IMR-90 (cell line): ENCODE measurements around the gene ARL4A. TPM values are rescaled to one million over a fixed set of nuclear protein-coding genes. Genes with fewer than 3 reads are reported as not detected.

Experiments used
- ATAC-seq: fragments of 200-7000 bp; cut with Tn5 transposase; 2 replicates; pipeline ENCODE4 v1.9.1; 2020; ENCODE audit warnings: low read depth, mild to moderate bottlenecking, moderate library complexity
- BruUV-seq: library from RNA; stranded (reverse); fragments of 400-500 nt; replicated peaks from 2 replicates; lab custom pipeline; 2021; lab: Mats Ljungman, UMichigan
- CTCF ChIA-PET: fragments of 300-600 bp; formaldehyde crosslinking; extraction: SDS; loops from one replicate; lab custom pipeline; 2021; ENCODE audit warnings: antibody characterized with exemption; lab: Yijun Ruan, JAX
- POLR2A ChIA-PET: fragments of 300-600 bp; sonication (Branson Sonifier 250); formaldehyde crosslinking; loops from one replicate; lab custom pipeline; 2022; ENCODE audit warnings: antibody characterized with exemption; ENCODE audit not compliant: unreplicated experiment; lab: Charles Lee
- DNase-seq: peaks from one replicate; pipeline ENCODE4 v3.0.0; 2013
- H2AFZ ChIP-seq: replicated peaks from 2 replicates; pipeline ENCODE3; 2013; ENCODE audit warnings: low read length, mild to moderate bottlenecking; ENCODE audit not compliant: poor library complexity
- H2AK5ac ChIP-seq: 2 replicates; pipeline ENCODE4 v1.6.1; 2013; ENCODE audit warnings: low read depth, low read length, inconsistent platforms
- H2AK9ac ChIP-seq: replicated peaks from 2 replicates; pipeline ENCODE3; 2013; ENCODE audit warnings: mild to moderate bottlenecking, low read depth, low read length, moderate library complexity; ENCODE audit not compliant: poor library complexity
- H2BK120ac ChIP-seq: 2 replicates; pipeline ENCODE4 v1.6.1; 2013; ENCODE audit warnings: low read depth, low read length, inconsistent platforms
- H2BK15ac ChIP-seq: 3 replicates; pipeline ENCODE4 v1.6.1; 2013; ENCODE audit warnings: low read depth, low read length, inconsistent platforms
- H2BK20ac ChIP-seq: 2 replicates; pipeline ENCODE4 v1.6.1; 2013; ENCODE audit warnings: low read depth, mild to moderate bottlenecking, inconsistent platforms, low read length, moderate library complexity
- H2BK5ac ChIP-seq: 2 replicates; pipeline ENCODE4 v1.6.1; 2013; ENCODE audit warnings: mild to moderate bottlenecking, low read depth, low read length, inconsistent platforms; ENCODE audit not compliant: poor library complexity, severe bottlenecking
- H3K14ac ChIP-seq: replicated peaks from 2 replicates; pipeline ENCODE4 v1.6.1; 2013; ENCODE audit warnings: low read depth, low read length, inconsistent platforms
- H3K18ac ChIP-seq: 2 replicates; pipeline ENCODE4 v1.6.1; 2013; ENCODE audit warnings: low read depth, low read length, control low read depth
- H3K23ac ChIP-seq: 2 replicates; pipeline ENCODE4 v1.6.1; 2013; ENCODE audit warnings: low read depth, low read length, inconsistent platforms
- H3K27ac ChIP-seq: 2 replicates; pipeline ENCODE4 v1.5.1; 2013; ENCODE audit warnings: mild to moderate bottlenecking, control low read depth, low read length; ENCODE audit not compliant: insufficient read depth
- H3K27me3 ChIP-seq: 2 replicates; pipeline ENCODE4 v1.6.1; 2013; ENCODE audit warnings: low read length; ENCODE audit not compliant: control insufficient read depth, insufficient read depth
- H3K36me3 ChIP-seq: 2 replicates; pipeline ENCODE4 v1.6.1; 2013; ENCODE audit warnings: low read length, mixed read lengths; ENCODE audit not compliant: control insufficient read depth, insufficient read depth
- H3K4ac ChIP-seq: 2 replicates; pipeline ENCODE4 v1.6.1; 2013; ENCODE audit warnings: low read depth, low read length, inconsistent platforms
- H3K4me1 ChIP-seq: 2 replicates; pipeline ENCODE4 v1.6.1; 2013; ENCODE audit warnings: low read length, mixed read lengths; ENCODE audit not compliant: control insufficient read depth, insufficient read depth
- H3K4me2 ChIP-seq: 2 replicates; pipeline ENCODE4 v1.6.1; 2013; ENCODE audit warnings: low read depth, mild to moderate bottlenecking, control low read depth, low read length, moderate library complexity
- H3K4me3 ChIP-seq: 2 replicates; pipeline ENCODE4 v1.5.1; 2013; ENCODE audit warnings: low read depth, mild to moderate bottlenecking, control low read depth, low read length, moderate library complexity; ENCODE audit not compliant: insufficient read depth
- H3K56ac ChIP-seq: 2 replicates; pipeline ENCODE4 v1.6.1; 2013; ENCODE audit warnings: low read length, inconsistent platforms; ENCODE audit not compliant: insufficient read depth; ENCODE audit errors: extremely low read depth
- H3K79me1 ChIP-seq, 2 experiments: 2 replicates each; pipeline ENCODE4 v1.6.1; 2013; ENCODE audit warnings: low read length in 2 of 2, inconsistent platforms in 1 of 2, low read depth in 1 of 2
- H3K9ac ChIP-seq: 2 replicates; pipeline ENCODE4 v1.6.1; 2013; ENCODE audit warnings: low read depth, low read length, control low read depth
- H3K9me1 ChIP-seq: 2 replicates; pipeline ENCODE4 v1.6.1; 2013; ENCODE audit warnings: low read length, inconsistent platforms; ENCODE audit not compliant: insufficient read depth
- H3K9me3 ChIP-seq: 2 replicates; pipeline ENCODE4 v1.6.1; 2013; ENCODE audit warnings: low read length; ENCODE audit not compliant: control insufficient read depth, insufficient read depth
- H4K20me1 ChIP-seq: 2 replicates; pipeline ENCODE4 v1.6.1; 2013; ENCODE audit warnings: low read length, inconsistent platforms; ENCODE audit not compliant: insufficient read depth
- H4K5ac ChIP-seq: 2 replicates; pipeline ENCODE4 v1.6.1; 2013; ENCODE audit warnings: mild to moderate bottlenecking, low read depth, low read length, control low read depth
- H4K8ac ChIP-seq, 2 experiments: 2 replicates each; pipeline ENCODE4 v1.6.1; 2013; ENCODE audit warnings: low read depth in 2 of 2, low read length in 2 of 2, control low read depth in 1 of 2, inconsistent platforms in 1 of 2
- H4K91ac ChIP-seq: 2 replicates; pipeline ENCODE4 v1.6.1; 2013; ENCODE audit warnings: low read depth, low read length, inconsistent platforms; ENCODE audit not compliant: insufficient read depth
- BHLHE40 ChIP-seq: fragments of 150-350 bp; IDR thresholded peaks from 2 replicates; pipeline ENCODE4 v1.6.1; 2016; ENCODE audit warnings: mild to moderate bottlenecking, low read depth, low read length
- CEBPB ChIP-seq: IDR thresholded peaks from 2 replicates; pipeline ENCODE4 v1.6.1; 2012; ENCODE audit warnings: low read depth, low read length, improper control_type of control experiment
- MAFK ChIP-seq: IDR thresholded peaks from 2 replicates; pipeline ENCODE4 v1.6.1; 2012; ENCODE audit warnings: low read depth, low read length, improper control_type of control experiment
- MAZ ChIP-seq: IDR thresholded peaks from 2 replicates; pipeline ENCODE4 v1.6.1; 2012; ENCODE audit warnings: low read depth, mild to moderate bottlenecking, low read length, improper control_type of control experiment, moderate library complexity, borderline replicate concordance
- MXI1 ChIP-seq: IDR thresholded peaks from 2 replicates; pipeline ENCODE4 v1.6.1; 2012; ENCODE audit warnings: low read depth, mild to moderate bottlenecking, low read length, moderate library complexity, borderline replicate concordance
- NFE2L2 ChIP-seq: fragments of 150-350 bp; IDR thresholded peaks from 2 replicates; pipeline ENCODE4 v1.6.1; 2016; ENCODE audit warnings: low read depth, mild to moderate bottlenecking, low read length
- POLR2A ChIP-seq: IDR thresholded peaks from 2 replicates; pipeline ENCODE4 v1.6.1; 2012; ENCODE audit warnings: mild to moderate bottlenecking, low read depth, low read length
- RCOR1 ChIP-seq: IDR thresholded peaks from 2 replicates; pipeline ENCODE4 v1.6.1; 2012; ENCODE audit warnings: mild to moderate bottlenecking, low read length, improper control_type of control experiment; ENCODE audit not compliant: insufficient replicate concordance
- RFX5 ChIP-seq: IDR thresholded peaks from 2 replicates; pipeline ENCODE4 v1.8.0; 2012; ENCODE audit warnings: low read depth, mild to moderate bottlenecking, low read length, moderate library complexity
- WGBS, 2 experiments: methylation state at CpG; one replicate each; pipeline versions ENCODE4 v1.1.5 to v1.1.7; 2013; ENCODE audit warnings: missing lambda C conversion rate in 2 of 2; ENCODE audit not compliant: insufficient read length in 1 of 2; ENCODE audit errors: extremely low coverage in 2 of 2; 5-methylcytosine and 5-hydroxymethylcytosine counted together
- dilution Hi-C: fragments of 300-500 bp; cut with HindIII; formaldehyde crosslinking; loops from one replicate; pipeline ENCODE4 v1.14.3; 2018; ENCODE audit warnings: low sequenced_read_pairs; ENCODE audit not compliant: unreplicated experiment
- in situ Hi-C: fragments of 300-500 bp; cut with MboI; formaldehyde crosslinking; loops from 3 replicates; pipeline ENCODE4 v1.14.3; 2019; ENCODE audit warnings: low sequenced_read_pairs, inconsistent platforms, mixed read lengths
- intact Hi-C: fragments of 100-400 bp; cut with micrococcal nuclease; formaldehyde crosslinking; loops from 2 replicates; pipeline ENCODE4 v1.10.0; 2022
- polyA plus RNA-seq, 3 experiments: library from polyadenylated mRNA; depleted of rRNA; stranded (reverse); fragments of >200 nt; gene quantifications; 2 replicates each; pipeline ENCODE4 v1.2.3, GENCODE V29; 2012; ENCODE audit warnings: low replicate concordance in 1 of 3
- total RNA-seq: library from RNA; depleted of rRNA; stranded (reverse); fragments of >200 nt; gene quantifications from 2 replicates; pipeline ENCODE4 v1.2.3, GENCODE V29; 2012
- TF ChIP-seq, protein P1 (sequence below): fragments of 150-350 bp; IDR thresholded peaks from 2 replicates; pipeline ENCODE4 v1.6.1; 2016; ENCODE audit warnings: low read depth, mild to moderate bottlenecking, low read length, moderate library complexity, borderline replicate concordance
- TF ChIP-seq, protein P2 (sequence below): conservative IDR thresholded peaks from 2 replicates; pipeline ENCODE4 v1.5.1; 2012; ENCODE audit warnings: mild to moderate bottlenecking, low read depth, low read length, improper control_type of control experiment

Gene ARL4A
- total and polyA plus RNA-seq, 2 of the 4 experiments (the other 2 are of a cell fraction) = 13.7 to 22.4 TPM

DNA sequence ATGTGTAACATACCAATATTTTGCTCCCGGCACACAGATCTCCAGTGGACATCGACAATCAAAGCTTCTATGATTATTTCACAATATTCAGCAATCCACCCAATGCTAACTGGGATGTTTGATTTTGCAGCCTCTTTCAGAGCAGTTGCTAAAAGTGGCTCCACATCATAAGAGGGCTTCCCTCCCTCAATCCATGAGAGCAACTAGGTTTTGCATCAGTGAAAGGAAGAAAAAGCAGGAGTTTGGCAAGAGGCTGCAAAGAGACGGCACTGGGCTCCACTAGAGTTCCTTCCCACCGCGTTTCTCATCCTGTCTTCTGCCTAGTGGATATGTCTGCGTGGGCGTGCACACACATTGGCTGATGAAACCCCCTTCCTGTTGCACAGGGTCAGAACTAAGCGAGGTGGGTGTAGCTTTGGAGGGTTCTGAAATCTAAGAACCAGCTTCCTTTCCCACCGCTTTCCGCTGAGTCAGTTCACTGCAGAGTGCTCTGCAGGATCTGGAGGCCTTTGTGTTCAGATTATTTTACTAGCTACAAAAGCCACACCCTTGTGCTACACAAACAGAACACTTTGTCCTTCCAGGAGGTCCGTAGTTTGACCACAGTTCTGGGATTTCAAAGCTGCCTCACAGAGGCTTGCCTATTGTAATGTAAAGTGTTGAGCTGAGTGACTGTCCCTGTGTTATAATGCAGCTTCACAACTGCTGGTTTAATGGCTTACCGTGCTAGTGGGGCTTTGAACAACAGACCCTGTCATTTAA, 28.1 kb downstream of the ARL4A start:
- intact Hi-C loops (no loop called here), in situ Hi-C loops (no loop called here), dilution Hi-C loops (no loop called here)
- Histone ChIP-seq H3K27ac (peak overlapping the region; percentile 73), H2AFZ (peak overlapping the region; percentile 92), H3K9me1 (peaks cover 3% of the 10 kb centered on the region; the same call in 1 of the 2 replicates), H2BK20ac (peak overlapping the region; percentile 65), H4K5ac (peak overlapping the region; percentile 87), H3K79me1 (no peaks in the 10 kb centered on the region), H3K9ac (peak overlapping the region; percentile 67), H3K9me3 (no peaks in the 10 kb centered on the region), H3K56ac (peak overlapping the region; percentile 75; the same call in 1 of the 2 replicates), H4K91ac (peak overlapping the region; percentile 95), H3K4me2 (peak overlapping the region; percentile 53), H3K4ac (peak overlapping the region; percentile 91), H2AK9ac (peak overlapping the region; percentile 75), H3K14ac (peak overlapping the region; percentile 86), H3K27me3 (no peaks in the 10 kb centered on the region), H3K36me3 (no peaks in the 10 kb centered on the region), H4K20me1 (no peaks in the 10 kb centered on the region), H2BK5ac (peak overlapping the region; percentile 76), H3K18ac (peak overlapping the region; percentile 89), H3K4me3 (no peak overlapping the region), H4K8ac (peak overlapping the region; percentile 59 to 84), H3K4me1 (peaks cover 9% of the 10 kb centered on the region), H2BK15ac (peak overlapping the region; percentile 94; the same call in 2 of the 3 replicates), H2BK120ac (peak overlapping the region; percentile 91), H2AK5ac (peak overlapping the region; percentile 41; the same call in 1 of the 2 replicates), H3K23ac (peak overlapping the region; percentile 61)
- ChIA-PET POLR2A (interaction anchor here (0.8 to 1.2 kb wide), 3 partner anchors 9 to 16 kb away, joined by 3 read pairs; no protein-coding TSS in a partner anchor), CTCF (interaction anchor here (0.6 to 1.2 kb wide), 3 partner anchors 10 to 356 kb away, joined by 3 read pairs; no protein-coding TSS in a partner anchor)
- TF ChIP-seq RCOR1 (no peak), RFX5 (no peak), MXI1 (no peak), POLR2A (no peak), MAZ (no peak), NFE2L2 (no peak), CEBPB (peak; percentile 61), BHLHE40 (no peak), MAFK (peak; percentile 80)
- TF ChIP-seq, protein P1, sequence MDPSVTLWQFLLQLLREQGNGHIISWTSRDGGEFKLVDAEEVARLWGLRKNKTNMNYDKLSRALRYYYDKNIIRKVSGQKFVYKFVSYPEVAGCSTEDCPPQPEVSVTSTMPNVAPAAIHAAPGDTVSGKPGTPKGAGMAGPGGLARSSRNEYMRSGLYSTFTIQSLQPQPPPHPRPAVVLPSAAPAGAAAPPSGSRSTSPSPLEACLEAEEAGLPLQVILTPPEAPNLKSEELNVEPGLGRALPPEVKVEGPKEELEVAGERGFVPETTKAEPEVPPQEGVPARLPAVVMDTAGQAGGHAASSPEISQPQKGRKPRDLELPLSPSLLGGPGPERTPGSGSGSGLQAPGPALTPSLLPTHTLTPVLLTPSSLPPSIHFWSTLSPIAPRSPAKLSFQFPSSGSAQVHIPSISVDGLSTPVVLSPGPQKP = no peak
- TF ChIP-seq, protein P2, sequence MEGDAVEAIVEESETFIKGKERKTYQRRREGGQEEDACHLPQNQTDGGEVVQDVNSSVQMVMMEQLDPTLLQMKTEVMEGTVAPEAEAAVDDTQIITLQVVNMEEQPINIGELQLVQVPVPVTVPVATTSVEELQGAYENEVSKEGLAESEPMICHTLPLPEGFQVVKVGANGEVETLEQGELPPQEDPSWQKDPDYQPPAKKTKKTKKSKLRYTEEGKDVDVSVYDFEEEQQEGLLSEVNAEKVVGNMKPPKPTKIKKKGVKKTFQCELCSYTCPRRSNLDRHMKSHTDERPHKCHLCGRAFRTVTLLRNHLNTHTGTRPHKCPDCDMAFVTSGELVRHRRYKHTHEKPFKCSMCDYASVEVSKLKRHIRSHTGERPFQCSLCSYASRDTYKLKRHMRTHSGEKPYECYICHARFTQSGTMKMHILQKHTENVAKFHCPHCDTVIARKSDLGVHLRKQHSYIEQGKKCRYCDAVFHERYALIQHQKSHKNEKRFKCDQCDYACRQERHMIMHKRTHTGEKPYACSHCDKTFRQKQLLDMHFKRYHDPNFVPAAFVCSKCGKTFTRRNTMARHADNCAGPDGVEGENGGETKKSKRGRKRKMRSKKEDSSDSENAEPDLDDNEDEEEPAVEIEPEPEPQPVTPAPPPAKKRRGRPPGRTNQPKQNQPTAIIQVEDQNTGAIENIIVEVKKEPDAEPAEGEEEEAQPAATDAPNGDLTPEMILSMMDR = no peak
- 100% methylated on average over 1 of the region's 12 CpGs; no CpG with 5 or more reads in 1 of the 2 experiments for WGBS, 2 experiments
- peak; percentile 89 for ATAC-seq
- no TSS peak for BruUV-seq
- DNase-seq = peak; percentile 95
